Eye (tissue), 1 donor: ENCODE data around the gene NFAM1.

ENCODE experiments used
- DNase-seq: peaks from one replicate; pipeline ENCODE4 v3.0.0-alpha.2; 2015

The NFAM1 gene

GRCh38 chr22:42439821-42440674 is 7.8 kb upstream of the NFAM1 start:
- no peak for DNase-seq

- no peak for DNase-seq
These were observed 6.9 kb upstream of the NFAM1 start for GRCh38 chr22:42439021-42439567.

GRCh38 chr22:42438293-42438650 is 6.1 kb upstream of the NFAM1 start:
- DNase-seq = no peak

GRCh38 chr22:42437488-42438292 is 5.5 kb upstream of the NFAM1 start:
- DNase-seq = peak; percentile 92

DNA sequence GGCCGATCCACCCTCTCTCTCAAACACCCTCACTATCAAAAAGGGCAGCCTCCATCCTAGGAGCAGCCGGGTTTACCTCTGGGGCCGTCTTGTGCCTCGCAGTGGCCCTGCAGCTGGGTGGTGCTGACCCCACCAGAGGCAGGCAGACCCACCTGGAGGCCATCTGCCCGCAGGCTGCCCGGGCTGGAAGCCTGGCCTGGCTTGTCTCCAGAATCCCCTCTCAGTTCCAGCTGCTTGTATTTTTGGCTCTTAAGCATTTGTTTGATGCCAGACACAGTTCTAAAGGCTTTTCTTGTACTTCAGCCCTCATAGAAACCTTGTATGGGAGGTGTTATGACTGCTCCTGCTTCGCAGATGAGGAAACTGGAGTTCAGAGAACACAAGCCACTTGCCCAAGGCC is 4.2 kb upstream of the NFAM1 start:
- DNase-seq = no peak

GRCh38 chr22:42434748-42435425 is 2.7 kb upstream of the NFAM1 start:
- DNase-seq = no peak

- DNase-seq = no peak
These were observed 1.8 kb upstream of the NFAM1 start for GRCh38 chr22:42433754-42434682.

GRCh38 chr22:42432818-42433217 is 615 bp upstream of the NFAM1 start:
- no peak for DNase-seq

DNA sequence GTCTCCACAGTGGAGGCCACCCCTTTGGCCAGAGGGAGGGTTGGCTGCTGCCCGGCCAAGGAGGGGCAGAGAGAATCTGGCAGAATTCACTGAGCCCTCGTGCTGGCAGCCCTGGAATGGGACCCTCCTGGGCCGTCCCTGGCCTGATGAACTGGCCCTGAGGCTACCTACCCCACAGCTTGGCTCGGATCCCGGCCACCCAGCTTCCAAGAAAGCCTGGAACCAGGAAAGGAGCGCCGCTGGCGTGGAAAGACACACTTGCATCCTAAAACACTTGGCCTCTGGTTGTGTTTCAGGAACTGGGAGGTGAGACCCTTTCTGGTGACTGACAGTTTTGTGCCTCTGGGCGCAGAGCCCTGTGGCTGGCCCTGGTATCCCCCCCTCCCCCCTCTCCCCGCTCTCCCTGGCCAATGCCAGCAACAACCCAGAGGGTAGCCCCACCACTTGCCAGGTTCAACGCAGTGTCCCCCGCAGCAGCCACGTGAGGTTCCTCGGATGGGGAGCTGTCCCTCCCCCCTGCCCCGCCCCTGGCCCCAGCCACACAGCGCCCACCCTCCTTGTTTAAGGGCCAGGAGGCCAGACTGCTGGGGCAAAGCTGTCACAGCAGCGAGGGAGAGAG is 693 bp downstream of the NFAM1 start:
- DNase-seq = no peak

DNA sequence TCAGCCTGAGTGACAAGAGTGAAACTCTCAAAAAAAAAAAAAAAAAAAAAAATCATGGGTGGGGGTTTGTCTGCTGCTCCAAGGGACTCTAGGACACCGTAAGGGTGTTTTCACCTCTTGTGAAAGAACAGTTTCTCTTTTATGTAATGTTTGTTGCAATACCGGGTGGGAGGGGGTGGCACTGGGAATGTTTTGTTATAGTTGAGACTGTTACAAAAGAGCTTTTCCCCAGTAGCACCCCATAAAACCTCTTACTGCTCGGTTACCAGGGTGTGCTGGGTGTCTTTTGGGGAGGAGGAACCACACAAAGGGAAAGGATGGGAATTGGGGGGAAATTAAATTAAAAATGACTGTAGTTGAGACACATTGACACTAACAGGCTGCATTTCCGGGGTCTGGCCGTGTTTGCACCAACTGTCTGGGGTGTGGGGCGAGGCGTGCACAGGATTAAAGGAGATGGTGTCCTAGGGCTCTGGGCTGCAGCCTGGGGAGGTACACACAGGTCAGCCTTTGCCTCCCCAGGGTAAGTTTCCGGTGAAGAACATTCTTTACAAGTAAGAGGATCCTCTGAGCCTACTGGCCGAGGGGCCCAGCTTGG is 1.6 kb downstream of the NFAM1 start:
- no peak for DNase-seq

DNA sequence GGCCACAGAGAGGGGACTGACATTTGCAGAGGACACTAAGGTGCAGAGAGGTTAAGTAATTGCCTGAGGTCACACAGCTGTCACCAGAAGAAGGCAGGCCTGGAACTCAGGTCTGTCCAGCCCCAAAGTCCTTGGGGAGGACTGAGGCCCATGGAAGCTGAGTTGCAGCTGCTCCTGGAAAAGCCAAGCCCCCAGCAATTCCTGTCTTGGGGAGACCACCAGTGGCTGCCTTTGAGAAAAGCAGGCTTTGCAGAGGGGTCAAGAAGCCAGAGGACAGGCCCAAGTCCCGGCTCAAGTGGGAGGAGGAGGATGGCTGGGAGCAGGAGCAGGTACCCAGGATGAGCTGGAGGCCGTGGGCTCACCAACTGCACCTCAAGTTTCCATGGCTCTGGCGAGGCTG is 3.4 kb downstream of the NFAM1 start:
- DNase-seq = no peak

DNA sequence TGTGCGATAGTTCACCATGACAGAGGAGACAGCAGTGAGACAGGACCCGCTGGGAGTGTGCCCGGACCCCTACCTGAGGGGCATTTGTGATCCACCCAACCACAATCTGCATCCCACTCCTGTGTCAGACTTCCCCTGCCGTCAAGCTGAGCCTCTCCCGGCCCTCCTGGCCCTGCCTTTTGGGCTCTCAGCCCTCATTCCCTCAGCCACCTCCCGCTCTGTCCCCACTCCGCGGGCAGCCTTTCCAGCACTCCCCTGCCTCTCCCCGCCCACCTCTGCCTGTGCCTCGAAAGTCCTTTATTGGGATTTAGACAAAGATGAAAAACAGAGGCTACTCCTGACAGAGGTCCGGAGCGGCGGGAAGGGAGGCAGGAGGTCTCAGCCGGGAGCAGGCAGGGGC is 4.2 kb downstream of the NFAM1 start:
- DNase-seq = no peak

DNA sequence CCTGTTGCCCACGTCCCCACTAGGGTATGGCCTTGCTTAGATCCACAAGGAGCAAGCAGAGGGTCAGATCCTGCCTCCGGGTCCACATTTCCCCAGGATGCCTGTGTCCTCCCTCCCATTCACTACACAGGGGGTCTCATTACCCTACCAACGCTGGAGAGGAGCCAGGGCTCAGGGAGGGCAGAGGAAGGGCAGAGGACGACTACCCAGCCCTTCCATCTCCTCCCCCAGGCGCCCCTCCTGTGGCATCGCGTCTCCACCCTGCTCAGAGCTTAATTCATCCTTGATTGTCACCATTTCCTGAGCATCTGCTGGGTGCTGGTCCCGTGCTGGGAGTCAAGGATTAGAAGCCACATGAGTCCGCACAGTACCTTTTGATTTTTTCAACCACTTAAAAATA is 5.0 kb downstream of the NFAM1 start:
- DNase-seq = no peak

GRCh38 chr22:42425989-42426355 is 6.2 kb downstream of the NFAM1 start:
- no peak for DNase-seq

DNA sequence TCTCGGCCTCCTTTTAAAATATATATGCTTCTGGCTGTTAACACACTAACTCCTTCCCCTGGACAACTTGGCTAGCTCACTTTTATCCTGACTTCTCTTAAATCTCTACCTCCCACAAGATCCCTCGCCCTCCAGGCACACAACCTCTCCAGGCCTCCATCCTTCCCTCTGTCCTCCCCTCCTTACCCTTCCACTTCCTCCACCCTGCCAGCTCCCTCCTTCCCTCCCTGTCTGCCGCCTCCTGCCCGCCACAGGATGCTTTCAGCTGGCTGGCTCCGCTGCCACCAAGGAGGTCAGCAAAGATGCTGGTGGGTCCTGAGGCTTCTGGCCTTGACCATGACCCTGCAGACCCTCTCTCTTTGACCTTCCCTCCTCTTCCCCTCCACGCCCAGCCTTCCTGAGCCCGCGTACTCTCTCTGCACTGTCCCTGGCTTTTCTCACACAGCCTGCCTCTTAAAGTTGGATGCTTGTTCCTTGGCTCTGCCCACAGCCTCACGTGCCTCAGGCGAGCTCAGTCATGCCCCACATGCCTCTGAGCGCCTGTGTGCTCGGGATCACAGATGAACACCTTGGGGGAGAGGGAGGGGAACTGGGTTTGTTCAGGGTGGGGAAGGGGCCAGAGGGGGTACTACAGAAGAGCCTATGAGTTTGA is 6.7 kb downstream of the NFAM1 start:
- no peak for DNase-seq

DNA sequence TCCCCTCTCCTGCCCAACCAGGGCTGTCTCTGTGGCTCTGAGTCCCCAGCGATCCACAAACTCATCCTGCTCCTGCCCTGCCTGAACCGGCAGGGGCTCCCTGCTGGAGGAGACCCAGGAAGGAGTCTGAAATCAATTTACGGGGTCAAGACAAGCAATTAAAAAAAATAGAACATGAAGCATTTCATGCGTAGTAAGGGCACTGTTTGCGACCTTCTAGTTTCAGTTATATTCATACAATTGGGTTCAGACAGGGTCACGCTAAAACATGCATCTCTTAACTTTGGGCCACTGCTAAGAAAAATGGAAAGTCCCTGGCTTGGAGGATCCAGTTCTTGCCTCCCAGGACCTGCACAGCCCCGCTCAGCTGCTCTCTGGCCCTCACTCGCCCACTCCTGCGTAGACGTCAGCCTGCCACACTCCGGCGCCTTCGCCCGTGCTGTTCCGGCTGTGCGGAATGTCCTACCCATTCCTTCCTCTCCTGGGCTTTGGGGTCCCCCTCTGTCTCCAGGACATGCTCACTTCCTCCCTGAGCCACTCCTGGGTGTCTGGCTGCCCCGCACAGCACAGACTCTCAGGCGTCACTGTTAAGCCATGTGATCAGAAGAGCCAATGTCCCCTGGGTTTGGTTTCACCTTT is 12.8 kb downstream of the NFAM1 start:
- no peak for DNase-seq

DNA sequence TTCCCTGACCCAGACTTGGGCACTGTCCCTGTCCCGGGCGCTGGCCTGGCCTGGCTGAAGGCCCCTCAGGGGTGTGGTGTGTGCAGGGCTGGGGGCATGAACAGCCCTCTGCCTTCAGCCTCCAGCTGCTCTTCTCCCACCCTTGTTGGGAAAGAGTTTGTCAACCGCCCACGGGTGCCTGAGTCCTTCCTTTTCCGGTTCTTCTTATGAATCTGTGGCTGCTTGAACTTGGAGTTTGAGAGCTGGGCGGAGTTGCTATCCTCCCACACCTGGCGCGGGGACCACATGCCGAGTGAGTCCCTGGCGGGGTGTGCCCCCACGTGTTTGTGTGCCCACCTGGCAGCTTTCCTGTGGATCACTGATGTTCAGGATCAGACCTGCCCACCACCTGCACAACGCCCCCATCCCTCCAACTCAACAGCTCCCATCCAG is 13.4 kb downstream of the NFAM1 start:
- DNase-seq = no peak

DNA sequence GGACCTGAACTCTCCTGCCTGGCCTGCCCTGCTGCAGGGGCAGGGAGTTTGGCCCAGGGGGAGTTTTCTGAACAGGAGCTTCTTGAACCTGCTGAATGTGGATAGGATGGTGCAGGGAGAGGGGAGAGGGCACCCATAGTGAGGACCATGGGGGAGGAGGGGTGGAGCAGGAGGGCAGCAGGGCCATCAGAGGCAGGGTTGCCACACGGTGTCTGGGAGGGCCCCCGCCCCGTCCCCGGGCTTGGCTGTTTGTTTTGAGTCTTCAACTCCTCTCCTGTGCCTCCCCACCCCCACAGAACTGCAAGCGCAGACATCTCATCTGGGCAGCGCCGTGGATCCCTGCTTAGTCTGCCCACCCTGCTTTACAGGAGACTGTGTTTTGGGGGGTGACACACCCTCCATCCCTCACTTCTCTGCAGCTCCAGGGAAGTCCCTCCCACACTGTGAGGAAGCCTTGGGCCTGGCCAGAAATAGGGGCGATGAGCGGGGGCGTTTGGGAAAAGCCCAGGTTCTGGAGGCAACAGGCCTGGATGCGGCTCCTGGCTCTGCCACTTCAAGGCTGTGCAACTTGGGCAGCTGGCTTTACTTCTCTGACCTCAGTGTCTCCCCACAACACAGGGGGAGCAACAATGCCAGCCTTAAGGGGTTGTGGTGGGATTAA is 14.4 kb downstream of the NFAM1 start:
- no peak for DNase-seq

DNA sequence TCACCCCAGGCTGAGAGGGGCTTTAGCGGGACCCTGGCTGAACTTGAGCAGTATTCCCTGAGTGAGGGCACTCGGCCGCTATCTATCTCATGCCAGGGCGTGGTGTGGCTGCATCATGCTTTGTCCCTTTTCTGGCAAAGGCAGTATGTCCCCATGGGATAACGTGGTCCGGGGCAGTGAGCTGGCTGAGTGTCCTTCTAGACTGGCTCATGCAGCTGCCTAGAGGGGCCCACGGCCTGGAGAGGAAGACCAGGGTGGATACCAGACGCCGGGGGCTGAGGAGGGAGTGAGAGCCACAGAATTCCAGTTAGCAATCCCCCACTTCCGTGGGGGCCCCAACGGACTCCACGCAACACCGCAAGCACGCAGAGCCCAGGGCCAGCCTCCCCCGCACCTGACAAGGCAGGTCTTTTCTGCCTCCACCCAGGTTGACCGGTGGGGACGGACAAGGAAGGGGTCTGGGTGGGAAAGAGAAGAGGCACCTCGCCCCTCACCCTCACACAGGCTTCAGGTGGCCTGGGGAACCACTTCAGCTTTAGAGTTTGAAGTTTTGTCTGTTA is 15.5 kb downstream of the NFAM1 start:
- DNase-seq = no peak
